Kidney (tissue), 14 donors: ENCODE measurements around the gene RAD51B. TPM values are rescaled to one million over a fixed set of nuclear protein-coding genes. Genes with fewer than 3 reads are reported as not detected.

Experiments used
- DNase-seq, 5 donors: peaks; one replicate each; pipeline ENCODE4 v3.0.0-alpha.2; 2013 to 2020
- FAIRE-seq: peaks from 2 replicates; lab custom pipeline; 2012; peaks lifted over from hg19 to GRCh38; lab: Jason Lieb, UNC
- H3K27ac ChIP-seq, 2 donors: one replicate each; pipeline ENCODE4 v1.7.0; 2013; ENCODE audit warnings: low read depth in 2 of 2, low read length in 2 of 2, inconsistent platforms in 1 of 2
- H3K27me3 ChIP-seq: one replicate; pipeline ENCODE4 v1.7.1; 2013; ENCODE audit warnings: low read length, inconsistent platforms; ENCODE audit not compliant: control insufficient read depth, insufficient read depth
- H3K36me3 ChIP-seq, 3 donors: one replicate each; pipeline versions ENCODE4 v1.7.0 to v1.7.1; 2013; ENCODE audit warnings: low read length in 3 of 3, control low read depth in 1 of 3, inconsistent platforms in 1 of 3; ENCODE audit not compliant: insufficient read depth in 3 of 3, control insufficient read depth in 2 of 3
- H3K4me1 ChIP-seq, 3 donors: one replicate each; pipeline versions ENCODE4 v1.7.0 to v1.7.1; 2013; ENCODE audit warnings: low read length in 3 of 3, inconsistent platforms in 1 of 3, low read depth in 1 of 3; ENCODE audit not compliant: control insufficient read depth in 2 of 3, insufficient read depth in 2 of 3
- H3K4me3 ChIP-seq, 3 donors: one replicate each; pipeline versions ENCODE4 v1.7.0 to v1.8.1; 2013; ENCODE audit warnings: low read length in 3 of 3, control low read depth in 1 of 3, inconsistent platforms in 1 of 3
- H3K9ac ChIP-seq, 3 donors: one replicate each; pipeline versions ENCODE4 v1.7.0 to v1.7.1; 2013; ENCODE audit warnings: low read length in 3 of 3, control low read depth in 1 of 3, inconsistent platforms in 1 of 3
- H3K9me3 ChIP-seq, 3 donors: one replicate each; pipeline versions ENCODE4 v1.7.0 to v1.7.1; 2013; ENCODE audit warnings: low read length in 3 of 3, control low read depth in 1 of 3, inconsistent platforms in 1 of 3; ENCODE audit not compliant: control insufficient read depth in 2 of 3, insufficient read depth in 1 of 3
- intact Hi-C: fragments of 100-400 bp; cut with DNase I; formaldehyde crosslinking; loops from one replicate; pipeline ENCODE4 v1.11.1; 2022
- polyA plus RNA-seq: library from polyadenylated mRNA; stranded (reverse); fragments of 350-450 nt; fragmentation: Illumina TruSeq; extraction: RNeasy Lipid Tissue Mini Kit (QIAGEN cat#74804); gene quantifications from one replicate; pipeline ENCODE4 v1.2.3, GENCODE V29; 2014; ENCODE audit warnings: low read depth, low replicate concordance; ENCODE audit not compliant: insufficient read depth
- total RNA-seq: library from RNA; stranded (reverse); fragmentation: NEBNext Ultra II Directional; extraction: Animal tissue kit (Norgen Biotek cat#: 25700); gene quantifications from one replicate; pipeline ENCODE4 v1.2.1, GENCODE V29; 2021
- TF ChIP-seq, protein P1 (sequence below): IDR thresholded peaks from 3 replicates; pipeline ENCODE4 v1.5.1; 2012; ENCODE audit warnings: mild to moderate bottlenecking, moderate library complexity, borderline replicate concordance; ENCODE audit not compliant: insufficient read depth; ENCODE audit errors: extremely low read depth
- donor health status: control.
- donor health status: control.
- donor health status: control.
- donor health status: control.
- donor health status: control.
- donor health status: DM: yes; HTN: yes; CAD: no.
- donor health status: Normal renal cell carcinoma (clear cell type).

RAD51B gene
- total and polyA plus RNA-seq, 2 donors from 2014 or later = 6.9 to 18.0 TPM

GRCh38 chr14:68596211-68596610, 776.6 kb downstream of the RAD51B start:
- H3K4me1 ChIP-seq = peaks cover 8 to 12% (median 8%) of the 10 kb centered on the region in 3 donors
- FAIRE-seq (no peak), DNase-seq (no peak)
- no peak overlapping the region for H3K4me3 ChIP-seq
- intact Hi-C loops = no loop called here
- no peaks in the 10 kb centered on the region for H3K36me3 ChIP-seq
- no peaks in the 10 kb centered on the region for H3K27me3 ChIP-seq
- TF ChIP-seq, protein P1, sequence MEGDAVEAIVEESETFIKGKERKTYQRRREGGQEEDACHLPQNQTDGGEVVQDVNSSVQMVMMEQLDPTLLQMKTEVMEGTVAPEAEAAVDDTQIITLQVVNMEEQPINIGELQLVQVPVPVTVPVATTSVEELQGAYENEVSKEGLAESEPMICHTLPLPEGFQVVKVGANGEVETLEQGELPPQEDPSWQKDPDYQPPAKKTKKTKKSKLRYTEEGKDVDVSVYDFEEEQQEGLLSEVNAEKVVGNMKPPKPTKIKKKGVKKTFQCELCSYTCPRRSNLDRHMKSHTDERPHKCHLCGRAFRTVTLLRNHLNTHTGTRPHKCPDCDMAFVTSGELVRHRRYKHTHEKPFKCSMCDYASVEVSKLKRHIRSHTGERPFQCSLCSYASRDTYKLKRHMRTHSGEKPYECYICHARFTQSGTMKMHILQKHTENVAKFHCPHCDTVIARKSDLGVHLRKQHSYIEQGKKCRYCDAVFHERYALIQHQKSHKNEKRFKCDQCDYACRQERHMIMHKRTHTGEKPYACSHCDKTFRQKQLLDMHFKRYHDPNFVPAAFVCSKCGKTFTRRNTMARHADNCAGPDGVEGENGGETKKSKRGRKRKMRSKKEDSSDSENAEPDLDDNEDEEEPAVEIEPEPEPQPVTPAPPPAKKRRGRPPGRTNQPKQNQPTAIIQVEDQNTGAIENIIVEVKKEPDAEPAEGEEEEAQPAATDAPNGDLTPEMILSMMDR = no peak
- no peak overlapping the region for H3K9ac ChIP-seq
- no peaks in the 10 kb centered on the region for H3K9me3 ChIP-seq
- no peak overlapping the region for H3K27ac ChIP-seq

DNA sequence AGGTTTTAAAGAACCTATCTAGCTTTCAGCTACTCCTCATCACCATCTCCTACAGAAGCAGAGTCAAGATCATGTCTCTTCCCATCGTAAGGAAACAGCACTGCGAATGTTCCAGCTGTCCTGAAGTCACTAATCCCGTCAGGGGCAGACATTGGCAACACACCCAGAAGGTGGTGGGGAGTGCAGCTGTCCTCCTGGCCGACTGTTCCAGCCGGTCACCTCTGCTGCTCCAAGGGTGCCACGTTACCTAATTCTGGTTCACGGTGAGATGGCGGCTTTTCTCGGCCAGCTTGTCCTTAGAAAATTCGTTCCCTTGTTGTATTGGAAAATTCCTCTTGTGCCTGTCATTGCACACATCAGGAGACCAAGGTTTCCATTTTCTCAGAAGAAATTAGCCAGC, 777.1 kb downstream of the RAD51B start:
- H3K4me1 ChIP-seq = peaks cover 8 to 12% (median 8%) of the 10 kb centered on the region in 3 donors

DNA sequence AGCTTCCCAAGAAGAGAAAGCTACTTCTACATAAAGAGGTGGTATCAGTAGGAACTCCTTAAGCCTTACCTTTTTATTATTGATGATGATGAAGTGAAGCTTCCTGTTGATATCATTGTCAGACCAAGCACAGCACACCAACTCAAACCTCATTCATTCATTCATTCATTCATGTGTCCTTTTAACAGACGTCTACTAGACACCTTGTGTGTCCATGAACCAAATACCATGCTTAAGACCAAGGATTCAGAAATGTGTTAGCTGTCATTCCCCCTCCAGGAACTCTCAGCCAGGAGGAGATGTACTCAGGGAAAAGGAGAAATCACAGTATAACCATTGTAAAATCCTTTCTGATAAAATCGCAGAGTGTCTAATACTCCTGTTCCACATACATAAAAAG, 778.5 kb downstream of the RAD51B start:
- Histone ChIP-seq H3K9me3 (no peaks in the 10 kb centered on the region), H3K9ac (no peak overlapping the region), H3K4me3 (no peak overlapping the region), H3K36me3 (no peaks in the 10 kb centered on the region), H3K4me1 (peaks cover 8 to 10% (median 8%) of the 10 kb centered on the region in 3 donors), H3K27me3 (no peaks in the 10 kb centered on the region), H3K27ac (peak overlapping the region; percentile 59 to 83)
- DNase-seq (no peak), FAIRE-seq (no peak)
- intact Hi-C loops = no loop called here
- TF ChIP-seq, protein P1 = no peak

More for the DNA sequence above, 777.1 kb downstream of the RAD51B start:
- Histone ChIP-seq H3K9ac (no peak overlapping the region), H3K27me3 (no peaks in the 10 kb centered on the region), H3K9me3 (no peaks in the 10 kb centered on the region), H3K4me3 (no peak overlapping the region), H3K36me3 (no peaks in the 10 kb centered on the region), H3K27ac (no peak overlapping the region)
- intact Hi-C loops = no loop called here
- FAIRE-seq (no peak), DNase-seq (no peak)
- TF ChIP-seq, protein P1 = no peak
